Brain microvascular endothelial cell (primary cell): ENCODE results near the gene CD151.

Source experiments
- DNase-seq: peaks from one replicate; pipeline ENCODE4 v3.0.0-alpha.2; 2020
- H3K27ac ChIP-seq: fragments of 250-450 bp; sonication (Bioruptor Pico); 2 replicates; pipeline ENCODE4 v1.5.1; 2020; ENCODE audit warnings: mild to moderate bottlenecking, moderate library complexity
- H3K27me3 ChIP-seq: fragments of 250-450 bp; sonication (Bioruptor Pico); replicated peaks from 2 replicates; pipeline ENCODE4 v1.5.1; 2020; ENCODE audit warnings: mild to moderate bottlenecking
- H3K36me3 ChIP-seq: fragments of 250-450 bp; sonication (Bioruptor Pico); replicated peaks from 2 replicates; pipeline ENCODE4 v1.5.1; 2020; ENCODE audit warnings: mild to moderate bottlenecking
- H3K4me3 ChIP-seq: 2 replicates; pipeline ENCODE4 v1.5.1; 2011; ENCODE audit warnings: low read depth, mild to moderate bottlenecking, control low read depth, low read length, moderate library complexity
- in situ Hi-C: cut with HindIII; loops from 2 replicates; pipeline ENCODE4 v1.10.0; 2017; ENCODE audit warnings: low sequenced_read_pairs, low pct_ligation_motif_present
- TF ChIP-seq, protein P1 (sequence below): IDR thresholded peaks from 2 replicates; pipeline ENCODE4 v1.5.1; 2011; ENCODE audit warnings: low read depth, mild to moderate bottlenecking, moderate library complexity, low read length, control low read depth, inconsistent platforms; ENCODE audit errors: missing control alignments

The CD151 gene

DNA sequence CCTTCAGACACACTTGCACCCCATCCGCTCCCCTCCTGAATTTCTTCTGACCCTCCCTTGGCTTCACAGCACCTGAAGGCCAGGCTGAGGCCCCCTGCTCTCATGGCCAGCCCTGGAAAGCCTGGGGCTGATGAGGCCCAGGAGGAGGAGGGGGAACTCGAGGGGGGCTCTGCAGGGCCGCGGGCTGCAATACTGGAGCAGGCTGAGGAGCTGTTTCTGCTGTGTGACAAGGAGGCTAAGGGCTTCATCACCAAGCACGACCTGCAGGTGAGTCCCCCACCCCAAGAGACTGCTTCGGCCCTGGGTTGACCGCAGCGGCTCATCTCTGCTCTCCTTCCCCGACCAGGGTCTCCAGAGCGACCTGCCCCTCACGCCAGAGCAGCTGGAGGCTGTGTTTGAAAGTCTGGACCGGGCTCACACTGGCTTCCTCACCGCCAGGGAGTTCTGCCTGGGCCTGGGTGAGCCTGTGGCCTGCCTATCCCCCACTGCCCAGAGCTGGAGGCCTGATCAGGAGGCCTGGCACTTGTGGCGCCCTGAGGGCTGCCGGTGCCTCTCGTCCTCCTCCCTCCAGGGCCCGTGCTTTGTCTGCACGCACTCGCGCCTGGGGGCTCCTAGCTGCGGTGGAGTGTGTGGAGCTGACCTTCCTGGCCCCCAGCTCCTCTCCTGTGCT is 4.1 kb upstream of the CD151 start:
- Histone ChIP-seq H3K27me3 (no peaks in the 10 kb centered on the region), H3K36me3 (peaks cover 18% of the 10 kb centered on the region), H3K27ac (no peak overlapping the region), H3K4me3 (no peak overlapping the region)
- no peak for DNase-seq
- in situ Hi-C loops: no loop called here
- TF ChIP-seq, protein P1, sequence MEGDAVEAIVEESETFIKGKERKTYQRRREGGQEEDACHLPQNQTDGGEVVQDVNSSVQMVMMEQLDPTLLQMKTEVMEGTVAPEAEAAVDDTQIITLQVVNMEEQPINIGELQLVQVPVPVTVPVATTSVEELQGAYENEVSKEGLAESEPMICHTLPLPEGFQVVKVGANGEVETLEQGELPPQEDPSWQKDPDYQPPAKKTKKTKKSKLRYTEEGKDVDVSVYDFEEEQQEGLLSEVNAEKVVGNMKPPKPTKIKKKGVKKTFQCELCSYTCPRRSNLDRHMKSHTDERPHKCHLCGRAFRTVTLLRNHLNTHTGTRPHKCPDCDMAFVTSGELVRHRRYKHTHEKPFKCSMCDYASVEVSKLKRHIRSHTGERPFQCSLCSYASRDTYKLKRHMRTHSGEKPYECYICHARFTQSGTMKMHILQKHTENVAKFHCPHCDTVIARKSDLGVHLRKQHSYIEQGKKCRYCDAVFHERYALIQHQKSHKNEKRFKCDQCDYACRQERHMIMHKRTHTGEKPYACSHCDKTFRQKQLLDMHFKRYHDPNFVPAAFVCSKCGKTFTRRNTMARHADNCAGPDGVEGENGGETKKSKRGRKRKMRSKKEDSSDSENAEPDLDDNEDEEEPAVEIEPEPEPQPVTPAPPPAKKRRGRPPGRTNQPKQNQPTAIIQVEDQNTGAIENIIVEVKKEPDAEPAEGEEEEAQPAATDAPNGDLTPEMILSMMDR: no peak

DNA sequence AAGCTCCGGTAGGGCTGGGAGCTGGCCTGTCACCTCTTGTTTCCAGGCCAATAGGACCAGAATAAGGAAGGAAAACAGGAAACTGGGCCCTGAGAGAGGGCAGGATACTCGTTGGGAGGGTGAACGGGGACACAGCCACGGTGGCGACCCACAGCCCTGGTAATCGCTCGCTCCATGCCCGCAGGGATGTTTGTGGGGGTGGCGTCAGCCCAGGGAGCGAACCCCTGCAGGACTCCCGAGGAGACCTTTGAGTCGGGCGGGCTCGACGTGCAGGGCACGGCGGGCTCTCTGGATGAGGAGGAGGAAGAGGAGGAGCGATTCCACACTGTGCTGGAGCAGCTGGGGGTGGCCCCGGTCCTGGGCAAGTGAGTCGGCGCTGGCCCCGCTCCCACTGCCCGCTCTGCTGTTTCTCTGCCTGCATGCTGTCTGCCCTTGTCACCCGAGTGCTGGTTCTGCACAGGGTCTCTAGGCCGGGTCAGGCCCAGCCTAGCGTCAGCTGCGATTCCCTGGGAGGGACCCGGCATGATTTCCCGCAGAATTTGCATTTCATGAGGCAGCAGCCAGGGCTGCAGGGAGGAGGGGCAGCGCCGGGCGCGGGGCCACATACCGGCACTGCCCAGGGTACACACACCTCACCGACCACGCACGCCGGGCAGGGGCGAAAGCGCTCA is 3.4 kb upstream of the CD151 start:
- no peak for DNase-seq
- Histone ChIP-seq H3K4me3 (peak overlapping the region; percentile 42), H3K36me3 (peaks cover 12% of the 10 kb centered on the region), H3K27ac (no peak overlapping the region), H3K27me3 (no peaks in the 10 kb centered on the region)
- in situ Hi-C loops: no loop called here
- TF ChIP-seq, protein P1: no peak

DNA sequence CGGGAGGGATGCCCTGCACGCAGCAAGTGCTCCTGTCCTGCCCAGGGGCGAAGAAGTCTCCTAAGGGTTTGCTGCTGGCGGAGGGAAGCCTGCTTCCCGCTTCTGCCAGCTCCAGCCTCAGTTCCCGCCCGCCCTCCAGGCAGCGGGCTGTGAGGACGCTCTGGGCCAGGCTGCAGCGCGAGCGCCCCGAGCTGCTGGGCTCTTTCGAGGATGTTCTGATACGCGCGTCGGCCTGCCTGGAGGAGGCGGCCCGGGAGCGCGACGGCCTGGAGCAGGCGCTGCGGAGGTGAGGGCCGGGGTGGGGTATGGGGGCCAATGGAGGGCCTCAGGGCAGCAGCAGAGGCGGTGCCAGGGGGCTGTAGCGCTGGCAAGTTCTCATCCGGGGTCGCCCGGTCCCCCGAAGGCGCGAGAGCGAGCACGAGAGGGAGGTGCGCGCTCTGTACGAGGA is 2.9 kb upstream of the CD151 start:
- Histone ChIP-seq H3K27me3 (no peaks in the 10 kb centered on the region), H3K4me3 (peak overlapping the region; percentile 42), H3K36me3 (peaks cover 7% of the 10 kb centered on the region), H3K27ac (no peak overlapping the region)
- in situ Hi-C loops: no loop called here
- no peak for DNase-seq
- TF ChIP-seq, protein P1: no peak

DNA sequence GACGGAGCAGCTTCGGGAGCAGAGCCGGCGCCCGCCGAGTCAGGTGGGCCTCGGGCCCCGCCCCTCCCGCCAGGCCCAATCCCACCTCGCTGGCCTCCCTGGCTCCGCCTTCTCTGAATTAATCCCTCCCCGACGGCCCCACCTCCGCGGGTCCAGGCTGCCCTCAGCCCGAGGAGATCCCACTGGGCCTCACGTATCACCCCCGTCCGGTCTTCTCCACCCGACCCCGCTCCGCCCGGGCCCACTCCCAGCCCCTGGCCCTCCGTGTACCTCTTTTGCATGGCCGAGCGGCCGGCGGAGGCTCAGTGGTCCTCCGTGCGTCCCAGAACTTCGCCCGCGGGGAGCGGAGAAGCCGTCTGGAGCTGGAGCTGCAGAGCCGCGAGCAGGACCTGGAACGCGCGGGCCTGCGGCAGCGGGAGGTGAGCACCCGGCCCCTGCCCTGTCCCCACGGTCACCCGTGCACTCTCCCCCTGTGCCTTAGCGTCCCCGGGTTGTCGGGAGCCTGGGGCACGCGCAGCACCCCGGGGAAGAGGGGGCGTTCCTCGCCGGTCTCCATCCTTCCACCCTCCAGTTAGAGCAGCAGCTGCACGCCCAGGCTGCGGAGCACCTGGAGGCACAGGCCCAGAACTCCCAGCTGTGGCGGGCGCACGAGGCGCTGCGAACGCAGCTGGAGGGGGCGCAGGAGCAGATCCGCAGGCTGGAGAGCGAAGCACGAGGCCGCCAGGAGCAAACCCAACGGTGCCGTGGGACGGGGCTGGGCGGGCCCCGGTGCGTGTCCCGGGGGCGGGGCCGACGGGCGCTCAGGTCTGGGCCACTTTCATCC is 2.2 kb upstream of the CD151 start:
- Histone ChIP-seq H3K36me3 (peaks cover 2% of the 10 kb centered on the region), H3K27me3 (no peaks in the 10 kb centered on the region), H3K27ac (no peak overlapping the region), H3K4me3 (peak overlapping the region; percentile 42)
- TF ChIP-seq, protein P1: no peak
- peak; percentile 51 for DNase-seq
- in situ Hi-C loops: no loop called here

DNA sequence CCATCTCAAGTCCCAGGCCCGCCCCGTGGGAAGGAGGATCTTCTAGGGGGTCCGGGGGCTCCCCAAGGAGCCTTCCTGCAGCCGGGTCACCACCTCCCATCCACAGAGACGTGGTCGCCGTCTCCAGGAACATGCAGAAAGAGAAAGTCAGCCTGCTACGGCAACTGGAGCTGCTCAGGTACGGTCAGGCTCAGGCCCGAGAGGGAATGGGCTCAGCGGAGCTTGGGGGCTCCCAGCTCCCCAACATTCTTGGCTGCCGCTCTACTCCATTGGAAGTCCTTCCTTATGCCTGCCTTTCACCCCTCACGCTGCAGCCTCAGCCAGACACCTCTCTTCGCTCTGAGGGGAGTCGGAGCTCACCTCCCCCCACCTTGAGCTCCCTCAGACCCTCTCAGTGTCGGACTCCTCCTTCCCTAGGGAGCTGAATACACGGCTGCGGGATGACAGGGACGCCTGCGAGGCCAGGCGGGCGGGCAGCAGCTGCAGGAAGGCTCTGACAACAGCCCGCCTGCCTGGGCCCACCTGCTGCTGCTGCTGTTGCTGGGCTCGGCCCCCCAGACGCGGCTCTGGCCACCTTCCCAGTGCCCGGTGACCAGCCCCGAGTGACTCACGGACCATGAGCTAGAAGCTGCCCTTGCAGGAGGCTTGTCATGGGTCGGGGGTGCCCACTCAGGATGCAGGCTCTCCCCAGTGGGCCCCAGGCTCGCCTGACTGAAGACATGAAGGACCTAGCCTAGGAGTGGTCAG is 1.5 kb upstream of the CD151 start:
- TF ChIP-seq, protein P1: no peak
- Histone ChIP-seq H3K36me3 (peaks cover 2% of the 10 kb centered on the region), H3K27me3 (no peaks in the 10 kb centered on the region), H3K4me3 (no peak overlapping the region), H3K27ac (no peak overlapping the region)
- no peak for DNase-seq
- in situ Hi-C loops: no loop called here
